ENCODE measurements around the gene MCUB. TPM values are rescaled to one million over a fixed set of nuclear protein-coding genes. Genes with fewer than 3 reads are reported as not detected.
A peak's percentile ranks its signal among the peaks of the same experiment; 100 is the strongest.

The MCUB gene
- total RNA-seq, 2 donors from 2014 or later, result 25.9 to 27.7 TPM

DNA sequence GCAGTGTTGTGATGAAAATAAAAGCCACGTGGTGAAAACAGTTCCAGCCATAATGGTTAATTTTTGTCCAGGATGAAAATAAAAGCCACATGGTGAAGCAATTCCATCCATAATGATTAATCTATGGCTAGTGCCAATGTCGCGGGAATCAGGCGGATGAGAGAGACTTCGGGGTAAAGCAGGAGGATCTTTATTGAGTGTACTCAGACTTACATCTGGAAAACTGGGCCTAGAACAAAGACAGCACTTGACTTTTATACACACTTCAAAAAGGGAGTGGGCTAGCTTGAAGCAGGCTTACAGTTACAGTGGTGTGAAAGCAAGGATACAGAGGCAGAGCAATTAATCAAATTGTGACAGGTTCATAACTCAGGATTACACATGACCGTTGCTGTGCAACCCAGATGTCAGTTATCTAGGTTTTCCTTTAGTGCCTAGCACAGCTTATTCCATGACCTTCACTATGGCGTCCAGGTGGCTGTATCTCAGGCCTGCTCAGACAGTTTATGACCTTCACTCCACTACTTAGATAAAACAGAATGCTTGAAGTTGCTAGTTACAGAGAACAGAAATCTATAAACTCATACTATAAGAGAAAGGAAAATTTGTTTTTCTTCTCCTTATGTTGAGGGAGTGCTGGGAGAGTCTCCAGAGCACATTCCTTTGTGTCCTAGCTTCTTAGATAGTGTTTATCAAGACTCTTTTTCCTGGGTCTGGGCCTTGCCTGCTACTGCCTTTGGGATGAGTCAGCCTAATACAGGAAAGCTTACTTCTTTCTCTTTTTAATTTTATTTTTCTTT, 175.7 kb downstream of the MCUB start:
- no peak for DNase-seq
- ATAC-seq, result peak in 1 of 2 donors; percentile 82
- intact Hi-C loops (cut with DNase I), result no loop called here

Other genes starting within 250 kb of the MCUB start
- 10 to 100 TPM; 25.5 to 28.6 TPM for gene SEC24B, start 126.4 kb upstream of the MCUB start, total RNA-seq
- gene CASP6, start 143.2 kb downstream of the MCUB start, total RNA-seq, result 10 to 100 TPM in 1 of 2 donors, 1 to 10 TPM in 1; 7.6 to 15.8 TPM
- 10 to 100 TPM; 59.4 to 63.1 TPM for gene PLA2G12A, start 169.8 kb downstream of the MCUB start, total RNA-seq
- gene CFI, start 241.8 kb downstream of the MCUB start, total RNA-seq, result 10 to 100 TPM; 22.6 to 23.2 TPM

Measured in left cardiac atrium (tissue), 4 donors.